ENCODE results near the gene P2RX5.

The P2RX5 gene

DNA sequence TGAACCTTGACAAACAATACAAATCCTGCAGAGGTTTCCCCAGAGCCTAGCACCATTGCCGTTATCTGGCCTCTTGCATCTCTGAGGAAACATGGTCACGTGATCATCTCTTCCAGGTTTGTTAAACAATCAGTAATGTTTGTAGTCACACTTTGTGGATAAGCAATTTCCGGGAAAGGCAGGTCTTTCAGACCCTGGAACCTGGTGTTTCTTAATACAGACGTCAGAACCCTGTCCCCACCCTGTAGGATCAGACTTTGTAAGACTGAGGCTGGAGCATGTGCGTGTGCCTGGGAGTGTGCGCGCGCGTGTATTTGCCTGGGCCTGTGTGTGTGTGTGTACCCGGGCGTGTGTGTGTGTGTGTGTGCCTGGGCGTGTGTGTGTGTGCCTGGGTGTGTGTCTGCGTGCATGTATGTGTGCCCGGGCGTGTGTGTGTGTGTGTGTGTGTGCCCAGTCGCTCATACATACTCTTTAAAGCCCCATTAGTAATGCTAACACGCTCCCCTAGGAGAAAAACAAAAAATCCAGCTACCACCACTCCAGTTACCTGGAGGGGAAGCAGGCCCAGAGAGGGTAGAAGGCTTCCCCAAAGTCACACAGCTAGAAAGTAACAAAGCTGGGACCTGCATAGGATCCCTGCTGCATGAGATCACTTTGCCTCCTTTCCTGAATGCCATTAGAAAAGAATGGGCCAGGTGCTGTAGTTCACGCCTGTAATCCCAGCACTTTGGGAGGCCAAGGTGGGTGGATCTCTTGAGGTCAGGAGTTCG lies 54.1 kb downstream of the P2RX5 start:
- POLR2A ChIA-PET = no interaction called here
- CTCF ChIA-PET = no interaction called here
- DNase-seq (ENCODE audit: extremely low spot score) = no peak
- TF ChIP-seq BHLHE40 (IDR thresholded peaks at IDR 0.05; ENCODE audit: borderline replicate concordance) (no peak), NFRKB (IDR thresholded peaks at IDR 0.05) (no peak), CTBP1 (IDR thresholded peaks at IDR 0.05; ENCODE audit: borderline replicate concordance) (no peak), SP1 (IDR thresholded peaks at IDR 0.05) (no peak), ZNF384 (IDR thresholded peaks at IDR 0.05) (no peak)

DNA sequence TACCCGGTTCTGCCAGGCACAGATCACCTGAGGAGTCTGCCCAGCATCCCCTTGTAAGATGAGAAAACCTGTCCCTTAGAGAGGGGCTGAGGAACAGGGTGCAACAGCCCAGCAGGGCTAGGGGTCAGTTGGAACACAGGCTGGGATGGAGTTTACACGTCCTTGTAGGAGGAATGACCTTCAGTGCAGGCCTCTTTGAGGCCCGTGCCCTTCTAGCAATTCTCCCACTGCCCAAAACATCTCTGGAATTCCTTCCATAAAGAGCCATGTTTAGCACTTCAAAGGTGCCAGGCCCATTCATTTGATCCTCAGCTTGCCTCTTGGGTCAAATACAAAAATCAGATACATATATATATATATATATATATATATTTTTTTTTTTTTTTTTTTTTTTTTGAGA lies 54.9 kb downstream of the P2RX5 start:
- POLR2A ChIA-PET = no interaction called here
- TF ChIP-seq L3MBTL2 (conservative IDR thresholded peaks at IDR 0.05) = no peak
- TF ChIP-seq LEF1 (IDR thresholded peaks at IDR 0.05; ENCODE audit: borderline replicate concordance) = no peak
- TF ChIP-seq ELF4 (IDR thresholded peaks at IDR 0.05) = no peak
- no peak for TF ChIP-seq TARDBP (IDR thresholded peaks at IDR 0.05)
- TF ChIP-seq SUZ12 (IDR thresholded peaks at IDR 0.05) = no peak
- TF ChIP-seq FOXK2 (IDR thresholded peaks at IDR 0.05) = no peak
- TF ChIP-seq FOXA1 (IDR thresholded peaks at IDR 0.05) = no peak
- no peak for TF ChIP-seq BHLHE40 (IDR thresholded peaks at IDR 0.05; ENCODE audit: borderline replicate concordance)
- no peak for TF ChIP-seq ARNT (IDR thresholded peaks at IDR 0.05)
- no peak for TF ChIP-seq CTBP1 (IDR thresholded peaks at IDR 0.05; ENCODE audit: borderline replicate concordance)
- no peak for TF ChIP-seq SP1 (IDR thresholded peaks at IDR 0.05)
- no peak for TF ChIP-seq ZNF384 (IDR thresholded peaks at IDR 0.05)
- TF ChIP-seq FOXM1 (IDR thresholded peaks at IDR 0.05; ENCODE audit: borderline replicate concordance) = no peak
- TF ChIP-seq, protein P1, sequence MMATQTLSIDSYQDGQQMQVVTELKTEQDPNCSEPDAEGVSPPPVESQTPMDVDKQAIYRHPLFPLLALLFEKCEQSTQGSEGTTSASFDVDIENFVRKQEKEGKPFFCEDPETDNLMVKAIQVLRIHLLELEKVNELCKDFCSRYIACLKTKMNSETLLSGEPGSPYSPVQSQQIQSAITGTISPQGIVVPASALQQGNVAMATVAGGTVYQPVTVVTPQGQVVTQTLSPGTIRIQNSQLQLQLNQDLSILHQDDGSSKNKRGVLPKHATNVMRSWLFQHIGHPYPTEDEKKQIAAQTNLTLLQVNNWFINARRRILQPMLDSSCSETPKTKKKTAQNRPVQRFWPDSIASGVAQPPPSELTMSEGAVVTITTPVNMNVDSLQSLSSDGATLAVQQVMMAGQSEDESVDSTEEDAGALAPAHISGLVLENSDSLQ (IDR thresholded peaks at IDR 0.05) = no peak
- TF ChIP-seq HDGF (IDR thresholded peaks at IDR 0.05; ENCODE audit: borderline replicate concordance) = no peak
- TF ChIP-seq NFRKB (IDR thresholded peaks at IDR 0.05) = no peak
- CTCF ChIA-PET = no interaction called here
- DNase-seq (ENCODE audit: extremely low spot score) = no peak

DNA sequence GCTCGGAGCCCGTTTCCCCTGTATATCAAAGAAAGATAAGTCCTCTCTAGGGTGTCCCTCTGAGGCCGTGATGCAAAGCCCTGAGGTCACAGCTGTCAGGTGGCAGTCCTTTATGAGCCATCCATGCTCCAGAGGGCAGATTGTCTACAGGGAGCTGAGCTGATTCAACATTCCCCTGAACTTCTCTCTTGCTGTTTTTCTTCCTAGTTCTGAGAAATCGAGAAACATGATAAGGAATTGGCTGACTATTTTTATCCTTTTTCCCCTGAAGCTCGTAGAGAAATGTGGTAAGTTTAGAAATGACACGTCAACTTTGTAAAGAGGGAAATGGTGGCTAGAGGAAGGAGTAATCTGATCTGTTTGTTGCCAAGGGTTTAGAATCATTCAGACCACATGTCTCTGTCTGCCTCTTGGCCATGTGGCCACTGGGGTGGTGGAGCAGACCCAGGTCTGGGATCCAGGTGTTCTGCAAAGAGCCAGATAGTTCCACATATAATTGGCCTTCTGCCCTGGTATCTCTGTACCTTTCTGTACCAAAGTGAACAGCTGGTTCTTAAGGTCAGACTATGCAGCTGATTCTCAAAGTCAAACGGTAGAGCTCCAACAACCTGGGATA lies 55.9 kb downstream of the P2RX5 start:
- TF ChIP-seq TARDBP (IDR thresholded peaks at IDR 0.05) (no peak), FOXM1 (IDR thresholded peaks at IDR 0.05; ENCODE audit: borderline replicate concordance) (no peak), NFRKB (IDR thresholded peaks at IDR 0.05) (no peak), SUZ12 (IDR thresholded peaks at IDR 0.05) (no peak), BHLHE40 (IDR thresholded peaks at IDR 0.05; ENCODE audit: borderline replicate concordance) (no peak), ARNT (IDR thresholded peaks at IDR 0.05) (no peak), ELF4 (IDR thresholded peaks at IDR 0.05) (no peak), FOXA1 (IDR thresholded peaks at IDR 0.05) (no peak)
- TF ChIP-seq, protein P1 (IDR thresholded peaks at IDR 0.05) = no peak
- ChIA-PET POLR2A (no interaction called here), CTCF (no interaction called here)
- no peak for DNase-seq (ENCODE audit: extremely low spot score)

DNA sequence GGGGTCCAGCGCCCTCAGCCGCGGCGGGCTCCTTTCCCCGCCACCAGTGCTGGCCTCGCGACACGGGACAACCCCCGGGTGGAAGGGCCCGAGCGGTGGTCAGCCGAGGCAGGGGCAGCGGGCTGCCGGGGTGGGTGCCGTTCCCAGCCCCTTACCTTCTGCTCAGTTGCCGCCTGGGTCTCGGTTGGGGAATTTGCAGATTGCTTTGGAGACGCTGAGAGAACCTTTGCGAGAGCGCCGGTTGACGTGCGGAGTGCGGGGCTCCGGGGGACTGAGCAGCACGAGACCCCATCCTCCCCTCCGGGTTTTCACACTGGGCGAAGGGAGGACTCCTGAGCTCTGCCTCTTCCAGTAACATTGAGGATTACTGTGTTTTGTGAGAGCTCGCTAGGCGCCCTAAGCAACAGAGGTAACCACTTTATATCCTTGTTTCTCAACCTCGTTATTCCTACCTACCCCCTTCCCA lies 59.0 kb downstream of the P2RX5 start:
- CTCF ChIA-PET = interaction anchor here (1.0 kb wide), 2 partner anchors 10 to 46 kb away, joined by 3 read pairs; no protein-coding TSS in a partner anchor
- POLR2A ChIA-PET = interaction anchor here (1.0 to 1.9 kb wide), 3 partner anchors 11 to 31 kb away, joined by 3 to 17 read pairs (median 3); partner anchors contain the start of genes EMC6 and TAX1BP3
- peak; percentile 26 for DNase-seq (ENCODE audit: extremely low spot score)
- TF ChIP-seq L3MBTL2 (conservative IDR thresholded peaks at IDR 0.05) = 0 out of 2 replicates have a peak, but pooled peaks have one; percentile 21
- TF ChIP-seq NFRKB (IDR thresholded peaks at IDR 0.05) = no peak

DNA sequence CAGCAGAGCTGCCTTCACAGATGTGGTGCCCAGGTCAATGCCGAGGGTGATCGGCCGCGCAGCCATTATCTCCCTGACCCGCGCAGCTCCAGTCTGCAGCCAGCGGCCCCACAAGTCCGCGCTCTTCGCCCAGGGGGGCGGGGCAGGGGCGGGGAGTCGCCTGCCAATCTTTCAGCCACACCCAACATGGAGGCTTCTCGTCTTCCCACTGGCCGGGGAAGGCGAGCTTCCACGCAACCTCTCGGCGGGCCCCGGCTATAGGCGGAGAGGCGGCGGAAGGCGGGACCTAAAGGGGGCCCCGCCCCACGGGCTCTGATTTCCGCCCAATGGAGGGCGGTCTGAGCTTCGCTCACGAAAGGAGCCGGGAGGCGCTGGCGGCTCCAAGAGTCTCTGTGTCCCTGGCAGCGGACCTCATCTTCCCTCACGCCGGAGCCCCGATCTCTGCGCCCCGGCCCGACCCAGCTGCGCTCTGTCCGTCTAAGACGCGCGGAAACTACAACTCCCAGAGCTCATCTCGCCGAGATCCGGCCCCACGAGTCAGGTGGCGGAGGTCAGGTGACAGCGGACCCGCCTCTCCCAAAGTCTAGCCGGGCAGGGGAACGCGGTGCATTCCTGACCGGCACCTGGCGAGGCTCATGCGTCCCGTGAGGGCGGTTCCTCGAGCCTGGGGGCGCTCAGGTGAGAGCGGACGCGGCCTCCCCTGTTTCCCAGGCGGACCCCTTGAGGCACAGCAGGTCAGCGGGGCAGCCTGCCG lies 59.6 kb downstream of the P2RX5 start, which contains the start of the genes CTNS and SHPK:
Gene CTNS, plus strand, starts transcription at position 607 of the 754 bp plus-strand sequence. CDS start 3,447 bp downstream, outside the sequence.
Gene SHPK, minus strand, starts transcription at position 97 of the 754 bp plus-strand sequence. Its CDS starts 31 bp downstream, at position 66.
- ChIA-PET CTCF (interaction anchor here (1.0 kb wide), 2 partner anchors 10 to 46 kb away, joined by 3 read pairs; no protein-coding TSS in a partner anchor), POLR2A (interaction anchor here (0.6 to 1.9 kb wide), 7 partner anchors 12 to 1044 kb away, joined by 3 to 17 read pairs (median 3); partner anchors contain the start of genes EMC6, HASPIN and TAX1BP3)
- TF ChIP-seq FOXK2 (IDR thresholded peaks at IDR 0.05) (no peak), FOXM1 (IDR thresholded peaks at IDR 0.05; ENCODE audit: borderline replicate concordance) (no peak), BHLHE40 (IDR thresholded peaks at IDR 0.05; ENCODE audit: borderline replicate concordance) (no peak), NFRKB (IDR thresholded peaks at IDR 0.05) (no peak), ELF4 (IDR thresholded peaks at IDR 0.05) (no peak; the same call in none of the 2 replicates), ARNT (IDR thresholded peaks at IDR 0.05) (no peak), FOXA1 (IDR thresholded peaks at IDR 0.05) (no peak), ZNF384 (IDR thresholded peaks at IDR 0.05) (no peak), TARDBP (IDR thresholded peaks at IDR 0.05) (no peak), L3MBTL2 (conservative IDR thresholded peaks at IDR 0.05) (peak; percentile 93), HDGF (IDR thresholded peaks at IDR 0.05; ENCODE audit: borderline replicate concordance) (0 out of 2 replicates have a peak, but pooled peaks have one; percentile 23), SP1 (IDR thresholded peaks at IDR 0.05) (no peak; the same call in none of the 2 replicates), SUZ12 (IDR thresholded peaks at IDR 0.05) (no peak), LEF1 (IDR thresholded peaks at IDR 0.05; ENCODE audit: borderline replicate concordance) (no peak)
- TF ChIP-seq, protein P1 (IDR thresholded peaks at IDR 0.05) = peak; percentile 98
- DNase-seq (ENCODE audit: extremely low spot score) = peak; percentile 98

Data from HEK293T (cell line).